IMR-90 (cell line): ENCODE data around the gene MYH11.

ENCODE experiments used
- CEBPB ChIP-seq: IDR thresholded peaks from 2 replicates; pipeline ENCODE4 v1.6.1; 2012; ENCODE audit warnings: low read depth, low read length, improper control_type of control experiment
- CHD1 ChIP-seq: IDR thresholded peaks from 2 replicates; pipeline ENCODE4 v1.6.1; 2012; ENCODE audit warnings: low read depth, low read length, improper control_type of control experiment
- FOS ChIP-seq: fragments of 150-350 bp; IDR thresholded peaks from 2 replicates; pipeline ENCODE4 v1.6.1; 2016; ENCODE audit warnings: low read depth, low read length
- MAZ ChIP-seq: IDR thresholded peaks from 2 replicates; pipeline ENCODE4 v1.6.1; 2012; ENCODE audit warnings: low read depth, mild to moderate bottlenecking, low read length, improper control_type of control experiment, moderate library complexity, borderline replicate concordance
- POLR2A ChIP-seq: IDR thresholded peaks from 2 replicates; pipeline ENCODE4 v1.6.1; 2012; ENCODE audit warnings: mild to moderate bottlenecking, low read depth, low read length
- RAD21 ChIP-seq: IDR thresholded peaks from 2 replicates; pipeline ENCODE4 v1.6.1; 2012; ENCODE audit warnings: low read length, improper control_type of control experiment
- RCOR1 ChIP-seq: IDR thresholded peaks from 2 replicates; pipeline ENCODE4 v1.6.1; 2012; ENCODE audit warnings: mild to moderate bottlenecking, low read length, improper control_type of control experiment; ENCODE audit not compliant: insufficient replicate concordance
- SMC3 ChIP-seq: fragments of 150-350 bp; IDR thresholded peaks from 2 replicates; pipeline ENCODE4 v1.6.1; 2016; ENCODE audit warnings: low read depth, mild to moderate bottlenecking, antibody characterized with exemption, low read length, moderate library complexity
- TF ChIP-seq, protein P1 (sequence below): conservative IDR thresholded peaks from 2 replicates; pipeline ENCODE4 v1.5.1; 2012; ENCODE audit warnings: mild to moderate bottlenecking, low read depth, low read length, improper control_type of control experiment
- TF ChIP-seq, protein P2 (sequence below): fragments of 150-350 bp; IDR thresholded peaks from 2 replicates; pipeline ENCODE4 v1.6.1; 2017; ENCODE audit warnings: mild to moderate bottlenecking, antibody characterized with exemption, low read length, low read depth

- TF ChIP-seq MAZ (no peak), RCOR1 (no peak), POLR2A (no peak), SMC3 (no peak), FOS (no peak), CHD1 (no peak), RAD21 (no peak), CEBPB (no peak)
- TF ChIP-seq, protein P1, sequence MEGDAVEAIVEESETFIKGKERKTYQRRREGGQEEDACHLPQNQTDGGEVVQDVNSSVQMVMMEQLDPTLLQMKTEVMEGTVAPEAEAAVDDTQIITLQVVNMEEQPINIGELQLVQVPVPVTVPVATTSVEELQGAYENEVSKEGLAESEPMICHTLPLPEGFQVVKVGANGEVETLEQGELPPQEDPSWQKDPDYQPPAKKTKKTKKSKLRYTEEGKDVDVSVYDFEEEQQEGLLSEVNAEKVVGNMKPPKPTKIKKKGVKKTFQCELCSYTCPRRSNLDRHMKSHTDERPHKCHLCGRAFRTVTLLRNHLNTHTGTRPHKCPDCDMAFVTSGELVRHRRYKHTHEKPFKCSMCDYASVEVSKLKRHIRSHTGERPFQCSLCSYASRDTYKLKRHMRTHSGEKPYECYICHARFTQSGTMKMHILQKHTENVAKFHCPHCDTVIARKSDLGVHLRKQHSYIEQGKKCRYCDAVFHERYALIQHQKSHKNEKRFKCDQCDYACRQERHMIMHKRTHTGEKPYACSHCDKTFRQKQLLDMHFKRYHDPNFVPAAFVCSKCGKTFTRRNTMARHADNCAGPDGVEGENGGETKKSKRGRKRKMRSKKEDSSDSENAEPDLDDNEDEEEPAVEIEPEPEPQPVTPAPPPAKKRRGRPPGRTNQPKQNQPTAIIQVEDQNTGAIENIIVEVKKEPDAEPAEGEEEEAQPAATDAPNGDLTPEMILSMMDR = no peak
- TF ChIP-seq, protein P2, sequence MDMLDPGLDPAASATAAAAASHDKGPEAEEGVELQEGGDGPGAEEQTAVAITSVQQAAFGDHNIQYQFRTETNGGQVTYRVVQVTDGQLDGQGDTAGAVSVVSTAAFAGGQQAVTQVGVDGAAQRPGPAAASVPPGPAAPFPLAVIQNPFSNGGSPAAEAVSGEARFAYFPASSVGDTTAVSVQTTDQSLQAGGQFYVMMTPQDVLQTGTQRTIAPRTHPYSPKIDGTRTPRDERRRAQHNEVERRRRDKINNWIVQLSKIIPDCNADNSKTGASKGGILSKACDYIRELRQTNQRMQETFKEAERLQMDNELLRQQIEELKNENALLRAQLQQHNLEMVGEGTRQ = no peak
Observed at GRCh38 chr16:15742716-15743115, 114.1 kb downstream of the MYH11 start.
